ENCODE results near the gene LILRA6. TPM values are rescaled to one million over a fixed set of nuclear protein-coding genes. Genes with fewer than 3 reads are reported as not detected.

The LILRA6 gene
- total and polyA plus RNA-seq, 10 of the 15 experiments (the other 5 are each of a cell fraction or from before 2014, with no cell fraction given): 0.04 to 1.7 (median 0.09) TPM; not detected in 2

DNA sequence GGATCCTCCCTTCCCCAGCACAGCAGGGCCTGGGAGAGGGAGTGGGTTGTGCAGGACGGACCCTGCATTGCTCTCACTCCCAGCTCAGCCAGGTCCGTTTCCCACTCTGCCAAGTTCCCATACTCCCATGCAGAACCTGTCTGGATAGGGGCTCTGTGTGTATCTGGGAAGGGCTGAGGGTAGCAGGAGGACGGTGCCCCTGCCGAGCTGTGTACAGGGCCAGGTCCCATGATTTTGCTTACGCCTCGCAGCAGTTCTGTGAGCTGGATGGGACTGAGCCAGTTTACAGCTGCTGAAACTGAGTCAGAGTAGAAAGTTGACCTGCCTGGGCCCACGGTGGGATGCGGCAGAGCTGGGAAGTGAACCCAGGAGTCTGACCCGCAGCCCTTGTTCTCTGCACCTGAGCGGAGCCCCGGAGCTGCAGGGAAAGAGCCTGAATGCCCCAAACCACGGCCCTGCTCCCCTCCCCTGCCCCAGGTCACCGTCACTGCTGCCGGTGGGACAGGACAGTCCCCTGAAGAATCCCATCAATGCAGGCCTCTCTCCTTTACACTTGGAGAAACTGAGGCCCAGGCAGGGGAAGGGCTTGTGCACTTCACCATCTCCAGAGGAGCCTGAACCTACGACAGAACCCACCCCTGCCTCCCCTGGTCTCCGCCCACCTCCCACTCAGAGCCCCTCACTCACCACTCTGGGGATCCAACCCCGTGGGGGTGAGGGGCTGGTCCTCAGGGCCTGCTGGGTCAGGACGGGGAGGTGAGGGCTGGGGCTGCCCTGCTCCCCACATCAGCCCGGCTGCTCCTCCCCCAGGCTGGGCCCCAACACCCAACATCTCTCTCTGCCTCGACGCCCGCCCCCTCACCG is 11.0 kb upstream of the LILRA6 start:
- ChIA-PET SMC1A (ENCODE audit: uncharacterized antibody, unreplicated experiment) (no interaction called here), RAD21 (ENCODE audit: unreplicated experiment) (no interaction called here), POLR2A (no interaction called here), CTCF (interaction anchor here (0.7 kb wide), 1 partner anchor 137 kb away, joined by 3 read pairs; no protein-coding TSS in a partner anchor)
- peaks cover 0 to 4% of the 10 kb centered on the region in 2 experiments; a peak in 1 of 4 replicates for H3K27me3 ChIP-seq (replicated peaks in 1 of 2; ENCODE audit: control insufficient read depth in 2 of 2, insufficient read depth in 2 of 2, low read length in 1 of 2)
- DNase-seq (ENCODE audit: low read depth, low spot score) (no peak), FAIRE-seq (no peak), ATAC-seq (no peak)
- 27% methylated on average over 23 of the region's 23 CpGs for WGBS (ENCODE audit: insufficient coverage, insufficient replicate concordance, low lambda C conversion rate, missing lambda C conversion rate)
- TF ChIP-seq ZSCAN29 (IDR thresholded peaks at IDR 0.05) (no peak), RBBP5 (conservative IDR thresholded peaks at IDR 0.05) (no peak)
- TF ChIP-seq, protein P1, sequence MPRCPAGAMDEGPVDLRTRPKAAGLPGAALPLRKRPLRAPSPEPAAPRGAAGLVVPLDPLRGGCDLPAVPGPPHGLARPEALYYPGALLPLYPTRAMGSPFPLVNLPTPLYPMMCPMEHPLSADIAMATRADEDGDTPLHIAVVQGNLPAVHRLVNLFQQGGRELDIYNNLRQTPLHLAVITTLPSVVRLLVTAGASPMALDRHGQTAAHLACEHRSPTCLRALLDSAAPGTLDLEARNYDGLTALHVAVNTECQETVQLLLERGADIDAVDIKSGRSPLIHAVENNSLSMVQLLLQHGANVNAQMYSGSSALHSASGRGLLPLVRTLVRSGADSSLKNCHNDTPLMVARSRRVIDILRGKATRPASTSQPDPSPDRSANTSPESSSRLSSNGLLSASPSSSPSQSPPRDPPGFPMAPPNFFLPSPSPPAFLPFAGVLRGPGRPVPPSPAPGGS (IDR thresholded peaks at IDR 0.05; ENCODE audit: borderline replicate concordance, insufficient read depth, low read depth, low read length, poor library complexity, severe bottlenecking): no peak
- H3K27ac ChIP-seq (ENCODE audit: control insufficient read depth, insufficient read depth): no peak overlapping the region
- H3K4me1 ChIP-seq (ENCODE audit: control insufficient read depth, insufficient read depth, low read length): no peaks in the 10 kb centered on the region
- no peaks in the 10 kb centered on the region for H3K9me3 ChIP-seq (replicated peaks; ENCODE audit: control insufficient read depth, insufficient read depth, low read length)
- no peaks in the 10 kb centered on the region for H3K79me2 ChIP-seq (ENCODE audit: control insufficient read depth, insufficient read depth, low read length)
- H3K9ac ChIP-seq (ENCODE audit: control insufficient read depth, insufficient read depth, low read length): no peak overlapping the region
- intact Hi-C loops (cut with micrococcal nuclease; ENCODE audit: unreplicated experiment): no loop called here
- in situ Hi-C loops (cut with MboI): no loop called here
- no peaks in the 10 kb centered on the region for H4K20me1 ChIP-seq (ENCODE audit: control insufficient read depth, insufficient read depth)
- BruUV-seq (replicated peaks): no TSS peak
- H3K4me3 ChIP-seq: no peak overlapping the region
- H2AFZ ChIP-seq (ENCODE audit: control insufficient read depth, low read depth, low read length): no peak overlapping the region
- H3K4me2 ChIP-seq (ENCODE audit: control insufficient read depth, insufficient read depth): no peak overlapping the region
- no peaks in the 10 kb centered on the region for H3K36me3 ChIP-seq (ENCODE audit: control insufficient read depth in 2 of 2, insufficient read depth in 2 of 2, low read length in 1 of 2)

GRCh38 chr19:54252845-54253244 is 10.3 kb upstream of the LILRA6 start:
- ChIA-PET CTCF (interaction anchor here (0.7 kb wide), 1 partner anchor 138 kb away, joined by 3 read pairs; no protein-coding TSS in a partner anchor), POLR2A (interaction anchor here (0.6 kb wide), 1 partner anchor 271 kb away, joined by 4 read pairs; no protein-coding TSS in a partner anchor), RAD21 (ENCODE audit: unreplicated experiment) (no interaction called here), SMC1A (ENCODE audit: uncharacterized antibody, unreplicated experiment) (no interaction called here)
- intact Hi-C loops (cut with micrococcal nuclease; ENCODE audit: unreplicated experiment): no loop called here
- in situ Hi-C loops (cut with MboI): no loop called here
- BruUV-seq (replicated peaks): no TSS peak
- H3K79me2 ChIP-seq (ENCODE audit: control insufficient read depth, insufficient read depth, low read length): no peaks in the 10 kb centered on the region
- no peaks in the 10 kb centered on the region; the same call in 1 of the 2 replicates for H3K4me1 ChIP-seq (ENCODE audit: control insufficient read depth, insufficient read depth, low read length)
- no peak overlapping the region for H3K9ac ChIP-seq (ENCODE audit: control insufficient read depth, insufficient read depth, low read length)
- no peak overlapping the region for H3K4me3 ChIP-seq
- FAIRE-seq: no peak
- peak; percentile 47 for TF ChIP-seq ATF7 (IDR thresholded peaks at IDR 0.05; ENCODE audit: low read depth)
- TF ChIP-seq HDAC2 (IDR thresholded peaks at IDR 0.05): no peak
- H3K9me3 ChIP-seq (replicated peaks; ENCODE audit: control insufficient read depth, insufficient read depth, low read length): no peaks in the 10 kb centered on the region
- WGBS (ENCODE audit: insufficient coverage, insufficient replicate concordance, low lambda C conversion rate, missing lambda C conversion rate): 32% methylated on average over 11 of the region's 11 CpGs
- no peaks in the 10 kb centered on the region for H3K36me3 ChIP-seq (ENCODE audit: control insufficient read depth in 2 of 2, insufficient read depth in 2 of 2, low read length in 1 of 2)
- H2AFZ ChIP-seq (ENCODE audit: control insufficient read depth, low read depth, low read length): no peak overlapping the region
- peaks cover 0 to 4% of the 10 kb centered on the region in 2 experiments; a peak in 1 of 4 replicates for H3K27me3 ChIP-seq (replicated peaks in 1 of 2; ENCODE audit: control insufficient read depth in 2 of 2, insufficient read depth in 2 of 2, low read length in 1 of 2)
- no peaks in the 10 kb centered on the region for H4K20me1 ChIP-seq (ENCODE audit: control insufficient read depth, insufficient read depth)
- no peak overlapping the region for H3K4me2 ChIP-seq (ENCODE audit: control insufficient read depth, insufficient read depth)
- ATAC-seq: no peak
- no peak for DNase-seq (ENCODE audit: low read depth, low spot score)
- no peak overlapping the region for H3K27ac ChIP-seq (ENCODE audit: control insufficient read depth, insufficient read depth)
